Mesenchymal stem cell (in vitro differentiated cells and primary cell): ENCODE measurements around the gene BARX1. TPM values are rescaled to one million over a fixed set of nuclear protein-coding genes. Genes with fewer than 3 reads are reported as not detected.

Experiments used
- DNase-seq: peaks from one replicate; pipeline ENCODE4 v3.0.0-alpha.2; 2013
- H2AFZ ChIP-seq: one replicate; pipeline ENCODE4 v1.6.1; 2013; ENCODE audit warnings: low read depth, mild to moderate bottlenecking, control low read depth, inconsistent platforms, low read length, moderate library complexity
- H2AK5ac ChIP-seq: 2 replicates; pipeline ENCODE4 v1.6.1; 2013; ENCODE audit warnings: low read length, moderate library complexity, mild to moderate bottlenecking, inconsistent platforms; ENCODE audit not compliant: severe bottlenecking
- H2BK120ac ChIP-seq: one replicate; pipeline ENCODE4 v1.6.1; 2013; ENCODE audit warnings: low read depth, mild to moderate bottlenecking, inconsistent platforms, low read length, moderate library complexity
- H2BK12ac ChIP-seq, 2 experiments: one replicate each; pipeline ENCODE4 v1.6.1; 2013; ENCODE audit warnings: inconsistent platforms in 2 of 2, low read length in 2 of 2, mild to moderate bottlenecking in 2 of 2, moderate library complexity in 2 of 2, control low read depth in 1 of 2
- H2BK15ac ChIP-seq: one replicate; pipeline ENCODE4 v1.6.1; 2013; ENCODE audit warnings: mild to moderate bottlenecking, low read depth, inconsistent platforms; ENCODE audit not compliant: poor library complexity, severe bottlenecking
- H2BK5ac ChIP-seq: 2 replicates; pipeline ENCODE4 v1.6.1; 2013; ENCODE audit warnings: low read depth, mild to moderate bottlenecking, low read length, control low read depth, inconsistent platforms; ENCODE audit not compliant: poor library complexity, severe bottlenecking
- H3K14ac ChIP-seq, 2 experiments: one replicate each; pipeline ENCODE4 v1.6.1; 2013; ENCODE audit warnings: inconsistent platforms in 2 of 2, low read length in 2 of 2, control low read depth in 1 of 2, mild to moderate bottlenecking in 1 of 2, moderate library complexity in 1 of 2
- H3K18ac ChIP-seq, 2 experiments: one replicate each; pipeline ENCODE4 v1.6.1; 2013; ENCODE audit warnings: inconsistent platforms in 2 of 2, low read length in 2 of 2, control low read depth in 1 of 2, low read depth in 1 of 2, mild to moderate bottlenecking in 1 of 2
- H3K23ac ChIP-seq, 2 experiments: one replicate each; pipeline ENCODE4 v1.6.1; 2013; ENCODE audit warnings: inconsistent platforms in 2 of 2, low read length in 2 of 2, mild to moderate bottlenecking in 2 of 2, moderate library complexity in 2 of 2, control low read depth in 1 of 2
- H3K27ac ChIP-seq: 2 replicates; pipeline ENCODE4 v1.5.1; 2013; ENCODE audit warnings: mild to moderate bottlenecking, moderate library complexity, low read length, control low read depth, inconsistent platforms; ENCODE audit not compliant: poor library complexity, severe bottlenecking
- H3K27me3 ChIP-seq, 2 experiments: 2 replicates each; pipeline versions ENCODE4 v1.6.1 to v1.7.0; 2013; ENCODE audit warnings: low read length in 2 of 2, mild to moderate bottlenecking in 2 of 2, moderate library complexity in 2 of 2, control low read depth in 1 of 2, inconsistent platforms in 1 of 2; ENCODE audit not compliant: control insufficient read depth in 1 of 2, insufficient read depth in 1 of 2
- H3K36me3 ChIP-seq, 2 experiments: 2 replicates each; pipeline versions ENCODE4 v1.6.1 to v1.7.0; 2013; ENCODE audit warnings: low read length in 2 of 2, control low read depth in 1 of 2, inconsistent platforms in 1 of 2, low read depth in 1 of 2, mild to moderate bottlenecking in 1 of 2; ENCODE audit not compliant: insufficient read depth in 2 of 2, control insufficient read depth in 1 of 2
- H3K4ac ChIP-seq, 2 experiments: one replicate each; pipeline ENCODE4 v1.6.1; 2013; ENCODE audit warnings: inconsistent platforms in 2 of 2, low read length in 2 of 2, mild to moderate bottlenecking in 2 of 2, moderate library complexity in 2 of 2, control low read depth in 1 of 2, low read depth in 1 of 2
- H3K4me1 ChIP-seq: 2 replicates; pipeline ENCODE4 v1.6.1; 2013; ENCODE audit warnings: low read depth, low read length, control low read depth; ENCODE audit not compliant: control insufficient read depth, insufficient read depth
- H3K4me2 ChIP-seq: 2 replicates; pipeline ENCODE4 v1.6.1; 2013; ENCODE audit warnings: low read length, mild to moderate bottlenecking, inconsistent platforms; ENCODE audit not compliant: poor library complexity, severe bottlenecking
- H3K4me3 ChIP-seq, 2 experiments: 2 replicates each; pipeline versions ENCODE4 v1.5.1 to v1.7.0; 2013; ENCODE audit warnings: low read length in 2 of 2, mild to moderate bottlenecking in 2 of 2, control low read depth in 1 of 2, low read depth in 1 of 2; ENCODE audit not compliant: insufficient read depth in 1 of 2
- H3K79me1 ChIP-seq: replicated peaks from 2 replicates; pipeline ENCODE4 v1.6.1; 2013; ENCODE audit warnings: mild to moderate bottlenecking, control low read depth, low read length, inconsistent platforms; ENCODE audit not compliant: poor library complexity, severe bottlenecking
- H3K9ac ChIP-seq: 2 replicates; pipeline ENCODE4 v1.7.0; 2013; ENCODE audit warnings: mild to moderate bottlenecking, low read length, moderate library complexity
- H3K9me3 ChIP-seq: 2 replicates; pipeline ENCODE4 v1.7.0; 2013; ENCODE audit warnings: mild to moderate bottlenecking, low read length; ENCODE audit not compliant: control insufficient read depth
- H4K8ac ChIP-seq: one replicate; pipeline ENCODE4 v1.6.1; 2013; ENCODE audit warnings: inconsistent platforms, mild to moderate bottlenecking, low read length, moderate library complexity
- H4K91ac ChIP-seq: one replicate; pipeline ENCODE4 v1.6.1; 2013; ENCODE audit warnings: mild to moderate bottlenecking, low read length, inconsistent platforms
- WGBS: methylation state at CpG from one replicate; pipeline ENCODE4 v1.1.7; 2013; ENCODE audit warnings: mixed read lengths; 5-methylcytosine and 5-hydroxymethylcytosine counted together
- polyA plus RNA-seq, 2 experiments: library from polyadenylated mRNA; stranded (reverse); fragments of 200-250 nt; gene quantifications; one replicate each; pipeline ENCODE4 v1.2.3, GENCODE V29; 2013

The BARX1 gene, protein sequence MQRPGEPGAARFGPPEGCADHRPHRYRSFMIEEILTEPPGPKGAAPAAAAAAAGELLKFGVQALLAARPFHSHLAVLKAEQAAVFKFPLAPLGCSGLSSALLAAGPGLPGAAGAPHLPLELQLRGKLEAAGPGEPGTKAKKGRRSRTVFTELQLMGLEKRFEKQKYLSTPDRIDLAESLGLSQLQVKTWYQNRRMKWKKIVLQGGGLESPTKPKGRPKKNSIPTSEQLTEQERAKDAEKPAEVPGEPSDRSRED
- polyA plus RNA-seq (2013, experiment 1 of 2): 2.0 TPM
- polyA plus RNA-seq (2013, experiment 2 of 2): 2.2 TPM

DNA sequence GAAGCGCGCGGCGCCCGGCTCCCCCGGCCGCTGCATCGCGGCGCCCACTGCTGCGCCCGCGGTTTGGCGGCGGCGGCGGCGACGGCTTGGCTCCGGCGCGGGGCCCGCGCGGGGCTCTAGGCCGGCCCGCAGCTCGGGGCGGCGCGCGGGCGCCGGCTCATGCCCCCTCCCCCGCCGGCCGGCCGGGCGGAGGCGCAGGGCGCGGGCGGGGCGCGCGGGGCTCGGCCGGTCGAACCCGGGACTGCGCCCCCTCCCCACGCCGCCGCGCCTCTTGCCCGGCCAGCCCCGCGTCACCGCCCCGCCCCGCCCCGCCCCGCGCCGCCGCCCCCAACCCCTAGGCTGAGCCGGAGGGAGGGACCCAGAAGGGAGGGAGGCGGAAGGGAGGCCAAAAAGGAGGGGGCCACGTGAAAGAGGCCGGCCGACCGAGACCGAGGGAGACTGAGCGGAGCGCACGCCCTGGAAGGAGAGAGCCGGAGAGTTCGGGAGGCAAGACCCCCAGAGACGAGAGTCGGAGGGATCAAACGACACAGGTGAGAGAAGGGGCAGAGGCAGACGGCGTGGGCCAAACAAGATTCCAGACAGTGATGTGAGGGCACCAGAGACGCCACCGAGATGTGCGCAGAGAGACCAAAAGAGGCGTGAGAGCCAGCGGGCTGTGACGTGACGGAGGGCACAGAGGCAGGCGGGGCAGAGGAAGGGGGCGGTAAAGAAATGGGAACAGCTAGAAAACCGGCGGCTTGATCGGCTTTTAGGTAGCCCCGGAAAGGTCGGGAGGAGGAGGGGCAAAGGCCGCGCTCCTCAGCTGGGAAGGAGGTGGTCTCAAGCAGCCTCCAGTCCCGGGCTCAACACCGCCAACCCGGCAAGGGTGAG, at the start of gene BARX1:
Gene BARX1 (minus strand): TSS at position 245 of the 870 bp plus-strand sequence. CDS start 209 bp downstream, at position 36.
- Histone ChIP-seq H3K27ac (no peak within 1 kb of the TSS), H2AK5ac (no peak within 1 kb of the TSS), H2AFZ (no peak within 1 kb of the TSS), H4K8ac (no peak within 1 kb of the TSS), H2BK15ac (no peak within 1 kb of the TSS), H3K4me2 (peak within 1 kb of the TSS; percentile 40), H3K4me3 (peak within 1 kb of the TSS in 1 of 2 experiments; percentile 15), H3K4me1 (peaks cover 49% of the 10 kb centered on the region), H2BK120ac (no peak within 1 kb of the TSS), H3K23ac (no peak within 1 kb of the TSS), H3K79me1 (no peaks in the 10 kb centered on the region), H4K91ac (no peak within 1 kb of the TSS), H2BK12ac (no peak within 1 kb of the TSS), H3K9ac (no peak within 1 kb of the TSS), H3K9me3 (peaks cover 9% of the 10 kb centered on the region), H3K36me3 (no peaks in the 10 kb centered on the region), H3K4ac (no peak within 1 kb of the TSS), H3K14ac (no peak within 1 kb of the TSS), H3K18ac (no peak within 1 kb of the TSS), H2BK5ac (no peak within 1 kb of the TSS), H3K27me3 (peaks cover 93 to 95% of the 10 kb centered on the region in 2 experiments)
- no peak for DNase-seq
- 1% methylated on average over 42 of the region's 102 CpGs for WGBS

DNA sequence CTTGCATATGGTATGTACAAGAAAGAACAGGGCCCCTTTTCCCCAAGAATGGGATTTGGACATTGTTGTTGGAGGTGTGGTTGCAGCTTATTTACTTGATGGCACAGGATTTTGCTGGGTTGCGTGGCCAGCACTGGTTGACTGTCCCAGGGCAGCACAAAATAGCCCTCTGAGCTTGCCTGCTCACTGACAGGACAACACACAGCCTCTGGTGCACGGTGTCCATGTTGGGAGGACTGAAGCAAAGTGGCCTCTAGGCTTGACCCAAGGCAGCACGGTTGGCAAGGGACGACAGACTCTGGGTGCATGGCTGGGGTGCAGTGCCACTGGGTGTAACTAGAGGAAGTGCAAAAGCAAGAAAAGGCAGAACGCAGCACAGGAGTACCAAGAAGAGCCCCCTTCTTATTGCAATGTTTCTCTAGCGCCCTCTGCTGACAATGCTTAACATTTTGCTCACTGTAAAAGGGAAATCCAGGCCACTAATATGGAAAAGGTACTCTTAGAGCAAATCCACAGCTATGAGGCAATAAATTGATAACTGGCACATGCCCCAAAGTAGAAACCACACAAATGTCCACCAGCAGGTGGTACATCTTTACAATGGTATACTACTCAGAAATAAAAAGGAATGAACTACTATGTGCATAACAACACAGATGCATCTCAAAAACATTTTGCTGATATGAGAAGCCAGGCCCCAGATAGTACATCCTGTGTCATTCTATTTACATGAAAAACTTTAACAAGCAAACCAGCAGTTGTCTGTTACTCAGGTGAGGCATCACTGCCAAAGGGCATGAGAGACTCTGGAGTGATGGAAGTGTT, 47.4 kb upstream of the BARX1 start:
- H3K27ac ChIP-seq: no peak overlapping the region
- peak; percentile 55 for DNase-seq

DNA sequence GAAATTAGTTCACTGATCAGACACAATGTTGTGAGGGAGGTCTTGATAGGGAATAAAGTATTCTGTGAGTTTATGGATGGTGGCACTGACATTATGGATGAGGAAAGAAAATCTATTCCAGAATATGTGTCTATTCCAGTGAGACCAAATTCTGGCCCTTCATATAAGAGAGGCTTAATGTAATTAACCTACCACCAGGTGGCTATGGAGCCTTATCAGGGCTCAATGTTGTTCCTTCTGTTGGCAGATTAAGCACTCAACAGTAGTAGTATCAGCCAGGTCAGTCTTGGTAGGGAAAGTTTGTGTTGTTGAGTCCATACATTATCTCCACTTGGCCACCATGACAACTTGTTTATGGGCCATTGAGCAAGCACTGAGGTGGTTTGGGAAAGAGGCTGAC, 41.7 kb upstream of the BARX1 start:
- H2AFZ ChIP-seq: no peak overlapping the region
- no peak overlapping the region for H3K4ac ChIP-seq
- no peak overlapping the region for H2BK5ac ChIP-seq
- H3K18ac ChIP-seq: no peak overlapping the region
- H3K4me2 ChIP-seq: no peak overlapping the region
- no peak for DNase-seq
- H2BK15ac ChIP-seq: no peak overlapping the region
- H3K14ac ChIP-seq: no peak overlapping the region
- no peak overlapping the region for H2BK120ac ChIP-seq
- H3K36me3 ChIP-seq: no peaks in the 10 kb centered on the region
- no peak overlapping the region for H4K91ac ChIP-seq
- H3K23ac ChIP-seq: no peak overlapping the region
- no peaks in the 10 kb centered on the region for H3K4me1 ChIP-seq
- H3K4me3 ChIP-seq: no peak overlapping the region
- no peak overlapping the region for H4K8ac ChIP-seq
- H3K27me3 ChIP-seq: peaks cover 0 to 43% of the 10 kb centered on the region in 2 experiments
- H3K9me3 ChIP-seq: no peaks in the 10 kb centered on the region
- no peak overlapping the region for H2AK5ac ChIP-seq
- H3K9ac ChIP-seq: no peak overlapping the region
- H2BK12ac ChIP-seq: no peak overlapping the region
- H3K79me1 ChIP-seq: no peaks in the 10 kb centered on the region
- no peak overlapping the region for H3K27ac ChIP-seq

More for the DNA sequence above, 47.4 kb upstream of the BARX1 start:
- no peak overlapping the region for H2BK120ac ChIP-seq
- H2BK15ac ChIP-seq: no peak overlapping the region
- no peak overlapping the region for H3K18ac ChIP-seq
- no peaks in the 10 kb centered on the region for H3K79me1 ChIP-seq
- peaks cover 11 to 30% of the 10 kb centered on the region in 2 experiments for H3K27me3 ChIP-seq
- H3K4me1 ChIP-seq: peaks cover 3% of the 10 kb centered on the region
- H4K8ac ChIP-seq: no peak overlapping the region
- no peak overlapping the region for H3K4me2 ChIP-seq
- H3K14ac ChIP-seq: no peak overlapping the region
- H3K9ac ChIP-seq: no peak overlapping the region
- no peaks in the 10 kb centered on the region for H3K36me3 ChIP-seq
- H4K91ac ChIP-seq: no peak overlapping the region
- no peak overlapping the region for H2BK12ac ChIP-seq
- no peak overlapping the region for H3K23ac ChIP-seq
- no peak overlapping the region for H3K4ac ChIP-seq
- no peak overlapping the region for H3K4me3 ChIP-seq
- H2BK5ac ChIP-seq: no peak overlapping the region
- no peak overlapping the region for H2AFZ ChIP-seq
- no peak overlapping the region for H2AK5ac ChIP-seq
- WGBS: 17% methylated on average over 6 of the region's 6 CpGs
- no peaks in the 10 kb centered on the region for H3K9me3 ChIP-seq
